Caco-2 (cell line): Measurements from ENCODE around the gene SLC5A6. TPM values are rescaled to one million over a fixed set of nuclear protein-coding genes. Genes with fewer than 3 reads are reported as not detected.

Experiments used
- BruUV-seq: library from RNA; stranded (reverse); fragments of 400-500 nt; replicated peaks from 2 replicates; lab custom pipeline; 2021; lab: Mats Ljungman, UMichigan
- CTCF ChIA-PET: fragments of 300-600 bp; sonication (Branson Sonifier 250); formaldehyde crosslinking; loops from one replicate; lab custom pipeline; 2022; ENCODE audit warnings: antibody characterized with exemption; lab: Charles Lee
- POLR2A ChIA-PET: fragments of 300-600 bp; sonication (Branson Sonifier 250); formaldehyde crosslinking; loops from one replicate; lab custom pipeline; 2022; ENCODE audit warnings: antibody characterized with exemption; lab: Charles Lee
- DNase-seq, 2 experiments: peaks; one replicate each; pipeline versions ENCODE4 v3.0.0 to v3.0.0-alpha.2; 2020 to 2022
- H3K27me3 ChIP-seq: replicated peaks from 2 replicates; pipeline ENCODE4 v1.6.0; 2011; ENCODE audit warnings: low read length; ENCODE audit not compliant: control insufficient read depth, insufficient read depth
- H3K36me3 ChIP-seq: 2 replicates; pipeline ENCODE4 v1.5.1; 2011; ENCODE audit warnings: low read length; ENCODE audit not compliant: control insufficient read depth, insufficient read depth
- H3K4me1 ChIP-seq: fragments of 250-450 bp; sonication (Bioruptor Pico); 2 replicates; pipeline ENCODE4 v1.5.1; 2020; ENCODE audit warnings: mild to moderate bottlenecking
- H3K4me3 ChIP-seq: 2 replicates; pipeline ENCODE4 v1.5.1; 2011; ENCODE audit warnings: low read depth, mild to moderate bottlenecking, control low read depth, low read length
- H3K9me3 ChIP-seq: fragments of 250-450 bp; sonication (Bioruptor Pico); 2 replicates; pipeline ENCODE4 v1.5.1; 2020; ENCODE audit warnings: mild to moderate bottlenecking, moderate library complexity
- H3K27ac Mint-ChIP-seq: one replicate; pipeline ENCODE4 v1.8.0; 2022; ENCODE audit warnings: mixed read lengths; ENCODE audit not compliant: unreplicated experiment
- H3K27me3 Mint-ChIP-seq: one replicate; pipeline ENCODE4 v1.8.0; 2022; ENCODE audit warnings: mixed read lengths; ENCODE audit not compliant: insufficient read depth, unreplicated experiment
- H3K36me3 Mint-ChIP-seq: one replicate; pipeline ENCODE4 v1.8.0; 2022; ENCODE audit warnings: mild to moderate bottlenecking, mixed read lengths; ENCODE audit not compliant: insufficient read depth, unreplicated experiment
- H3K4me1 Mint-ChIP-seq: one replicate; pipeline ENCODE4 v1.8.0; 2022; ENCODE audit warnings: low read depth, mixed read lengths; ENCODE audit not compliant: unreplicated experiment
- H3K4me3 Mint-ChIP-seq: one replicate; pipeline ENCODE4 v1.8.0; 2022; ENCODE audit warnings: mild to moderate bottlenecking, moderate library complexity, mixed read lengths; ENCODE audit not compliant: unreplicated experiment
- H3K9me3 Mint-ChIP-seq: one replicate; pipeline ENCODE4 v1.8.0; 2022; ENCODE audit warnings: mixed read lengths; ENCODE audit not compliant: unreplicated experiment
- CTCF ChIP-seq, 2 experiments: fragments of 200-600 bp in 1 of 2; IDR thresholded peaks; 1 replicate in 1 of 2; 2 replicates in 1 of 2; pipeline versions ENCODE4 v1.5.1 to v1.8.0; 2011 to 2022; ENCODE audit warnings: antibody characterized with exemption in 1 of 2, control low read depth in 1 of 2, inconsistent platforms in 1 of 2, low read depth in 1 of 2, low read length in 1 of 2, mild to moderate bottlenecking in 1 of 2, moderate library complexity in 1 of 2; ENCODE audit not compliant: insufficient read depth in 1 of 2, severe bottlenecking in 1 of 2, unreplicated experiment in 1 of 2
- intact Hi-C: fragments of 100-400 bp; cut with micrococcal nuclease; formaldehyde crosslinking; loops from one replicate; pipeline ENCODE4 v1.10.0; 2022; ENCODE audit not compliant: unreplicated experiment
- total RNA-seq: library from RNA; stranded (reverse); gene quantifications from 2 replicates; pipeline ENCODE4 v1.2.3, GENCODE V29; 2022

Gene SLC5A6
- total RNA-seq, 1 experiment from 2014 or later: 98.2 TPM

GRCh38 chr2:27194538-27195354 lies 17.3 kb downstream of the SLC5A6 start:
- Histone ChIP-seq H3K4me1 (no peaks in the 10 kb centered on the region), H3K36me3 (no peaks in the 10 kb centered on the region), H3K4me3 (no peak overlapping the region), H3K27me3 (no peaks in the 10 kb centered on the region), H3K9me3 (no peaks in the 10 kb centered on the region)
- Mint-ChIP-seq H3K27me3 (no peaks in the 10 kb centered on the region), H3K4me1 (no peaks in the 10 kb centered on the region), H3K27ac (no peak overlapping the region), H3K4me3 (no peak overlapping the region), H3K9me3 (no peaks in the 10 kb centered on the region), H3K36me3 (no peaks in the 10 kb centered on the region)
- DNase-seq: no peak
- no TSS peak for BruUV-seq
- ChIA-PET POLR2A (interaction anchor here (0.6 kb wide), 1 partner anchor 95 kb away, joined by 3 read pairs; no protein-coding TSS in a partner anchor), CTCF (interaction anchor here (1.0 kb wide), 1 partner anchor 43 kb away, joined by 3 read pairs; no protein-coding TSS in a partner anchor)
- intact Hi-C loops: no loop called here
- TF ChIP-seq CTCF (IDR thresholded peaks at IDR 0.05; ENCODE audit: insufficient read depth in 1 of 2, low read depth in 1 of 2, low read length in 1 of 2, severe bottlenecking in 1 of 2, unreplicated experiment in 1 of 2): no peak

GRCh38 chr2:27191070-27191829 lies 20.8 kb downstream of the SLC5A6 start:
- no TSS peak for BruUV-seq
- no peak overlapping the region for H3K4me3 ChIP-seq
- CTCF ChIA-PET: interaction anchor here (0.6 to 1.9 kb wide), 28 partner anchors 11 to 233 kb away, joined by 3 to 67 read pairs (median 4); partner anchors contain the start of genes ABHD1, ATRAID, KHK and PREB
- no peaks in the 10 kb centered on the region for H3K27me3 ChIP-seq
- H3K4me3 Mint-ChIP-seq: no peak overlapping the region
- H3K36me3 ChIP-seq: no peaks in the 10 kb centered on the region
- H3K36me3 Mint-ChIP-seq: no peaks in the 10 kb centered on the region
- POLR2A ChIA-PET: interaction anchor here (0.6 to 1.2 kb wide), 5 partner anchors 21 to 1703 kb away, joined by 3 to 7 read pairs (median 3); partner anchors contain the start of genes ATRAID, PREB and SLC5A6
- TF ChIP-seq CTCF (IDR thresholded peaks at IDR 0.05; ENCODE audit: insufficient read depth in 1 of 2, low read depth in 1 of 2, low read length in 1 of 2, severe bottlenecking in 1 of 2, unreplicated experiment in 1 of 2): peak; percentile 73 to 88
- no peaks in the 10 kb centered on the region for H3K4me1 ChIP-seq
- no peak overlapping the region for H3K27ac Mint-ChIP-seq
- no peaks in the 10 kb centered on the region for H3K9me3 ChIP-seq
- DNase-seq: peak; percentile 73 to 82
- H3K4me1 Mint-ChIP-seq: no peaks in the 10 kb centered on the region
- intact Hi-C loops: loop anchor here (1.0 to 2.0 kb wide), 4 partner anchors 21 to 230 kb away; no protein-coding TSS in a partner anchor
- no peaks in the 10 kb centered on the region for H3K9me3 Mint-ChIP-seq
- H3K27me3 Mint-ChIP-seq: no peaks in the 10 kb centered on the region

- no peak overlapping the region for H3K4me3 ChIP-seq
- TF ChIP-seq CTCF (IDR thresholded peaks at IDR 0.05; ENCODE audit: insufficient read depth in 1 of 2, low read depth in 1 of 2, low read length in 1 of 2, severe bottlenecking in 1 of 2, unreplicated experiment in 1 of 2): no peak
- H3K9me3 Mint-ChIP-seq: no peaks in the 10 kb centered on the region
- intact Hi-C loops: loop anchor here (2.0 kb wide), 1 partner anchor 229 kb away; no protein-coding TSS in a partner anchor
- no peaks in the 10 kb centered on the region for H3K36me3 ChIP-seq
- H3K4me1 ChIP-seq: no peaks in the 10 kb centered on the region
- no peak overlapping the region for H3K4me3 Mint-ChIP-seq
- DNase-seq: no peak
- no peaks in the 10 kb centered on the region for H3K27me3 Mint-ChIP-seq
- H3K27ac Mint-ChIP-seq: no peak overlapping the region
- no TSS peak for BruUV-seq
- no peaks in the 10 kb centered on the region for H3K36me3 Mint-ChIP-seq
- ChIA-PET CTCF (no interaction called here), POLR2A (no interaction called here)
- no peaks in the 10 kb centered on the region for H3K27me3 ChIP-seq
- H3K9me3 ChIP-seq: no peaks in the 10 kb centered on the region
- no peaks in the 10 kb centered on the region for H3K4me1 Mint-ChIP-seq
These were observed 22.1 kb downstream of the SLC5A6 start for GRCh38 chr2:27189989-27190388.
